ENCODE results near the gene TCF7L2.

- TF ChIP-seq SUZ12 (IDR thresholded peaks at IDR 0.05; ENCODE audit: extremely low read depth, insufficient read depth, insufficient read length) = no peak
- no peak for TF ChIP-seq ZNF274 (IDR thresholded peaks at IDR 0.05; ENCODE audit: low read depth, low read length)
These were observed 126.9 kb downstream of the TCF7L2 start for GRCh38 chr10:113076949-113077348.

Data from NT2/D1 (cell line).